Measurements from ENCODE around the gene GALE. TPM values are rescaled to one million over a fixed set of nuclear protein-coding genes. Genes with fewer than 3 reads are reported as not detected.

Gene GALE
- total and polyA plus RNA-seq, 10 donors, result 19.0 to 47.1 (median 34.5) TPM

GRCh38 chr1:23816361-23816760 is 15.8 kb upstream of the GALE start:
- no peak overlapping the region for H3K27ac ChIP-seq
- intact Hi-C loops (cut with DNase I; ENCODE audit: low total_unique reads), result no loop called here
- 61 to 97% (median 94%) methylated on average over 3 of the region's 3 CpGs for WGBS, 5 donors
- H3K36me3 ChIP-seq, result peaks cover 0 to 90% (median 68%) of the 10 kb centered on the region in 6 donors
- H3K27me3 ChIP-seq (replicated peaks in 1 of 7), result no peaks in the 10 kb centered on the region
- H3K4me3 ChIP-seq, result no peak overlapping the region
- peaks cover 0 to 6% (median 2%) of the 10 kb centered on the region in 6 donors for H3K4me1 ChIP-seq
- TF ChIP-seq CTCF (IDR thresholded peaks at IDR 0.05 in 8 of 11, conservative IDR thresholded peaks at IDR 0.05 in 3 of 11), result no peak
- no peak for TF ChIP-seq POLR2A (IDR thresholded peaks at IDR 0.05)
- no peak for TF ChIP-seq POLR2AphosphoS5 (IDR thresholded peaks at IDR 0.05)
- no peaks in the 10 kb centered on the region for H3K9me3 ChIP-seq
- no peak for DNase-seq

DNA sequence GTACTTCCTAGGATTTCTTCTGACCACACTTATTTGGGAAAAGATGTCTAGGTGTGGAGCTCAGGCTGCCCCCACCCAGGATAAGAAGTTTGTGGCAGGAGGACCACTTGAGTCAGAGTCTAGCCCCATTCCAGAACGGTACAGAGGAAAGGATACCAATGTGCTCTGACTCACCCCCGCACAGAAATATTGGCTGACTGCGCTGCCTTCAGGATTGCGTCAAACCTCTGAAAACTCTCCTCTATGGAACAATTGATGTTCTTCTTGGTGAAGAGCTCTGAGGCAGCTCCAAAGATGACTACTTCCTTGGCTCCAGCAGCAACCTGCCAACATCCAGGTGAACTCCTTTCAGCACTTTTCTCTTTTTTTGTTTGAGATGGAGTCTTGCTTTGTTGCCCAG is 13.5 kb upstream of the GALE start:
- peaks cover 0 to 27% (median 23%) of the 10 kb centered on the region in 6 donors for H3K4me1 ChIP-seq
- TF ChIP-seq POLR2AphosphoS5 (IDR thresholded peaks at IDR 0.05) (no peak), POLR2A (IDR thresholded peaks at IDR 0.05) (no peak), CTCF (IDR thresholded peaks at IDR 0.05 in 8 of 11, conservative IDR thresholded peaks at IDR 0.05 in 3 of 11) (no peak)
- peaks cover 0 to 84% (median 59%) of the 10 kb centered on the region in 6 donors for H3K36me3 ChIP-seq
- no peak for DNase-seq
- no peak overlapping the region for H3K27ac ChIP-seq
- WGBS, 5 donors, result 90 to 97% (median 94%) methylated on average over 4 of the region's 4 CpGs
- H3K4me3 ChIP-seq, result no peak overlapping the region
- no peaks in the 10 kb centered on the region for H3K9me3 ChIP-seq
- intact Hi-C loops (cut with DNase I; ENCODE audit: low total_unique reads), result loop anchor here (5.0 kb wide), 1 partner anchor 103 kb away; no protein-coding TSS in a partner anchor
- H3K27me3 ChIP-seq (replicated peaks in 1 of 7), result no peaks in the 10 kb centered on the region

DNA sequence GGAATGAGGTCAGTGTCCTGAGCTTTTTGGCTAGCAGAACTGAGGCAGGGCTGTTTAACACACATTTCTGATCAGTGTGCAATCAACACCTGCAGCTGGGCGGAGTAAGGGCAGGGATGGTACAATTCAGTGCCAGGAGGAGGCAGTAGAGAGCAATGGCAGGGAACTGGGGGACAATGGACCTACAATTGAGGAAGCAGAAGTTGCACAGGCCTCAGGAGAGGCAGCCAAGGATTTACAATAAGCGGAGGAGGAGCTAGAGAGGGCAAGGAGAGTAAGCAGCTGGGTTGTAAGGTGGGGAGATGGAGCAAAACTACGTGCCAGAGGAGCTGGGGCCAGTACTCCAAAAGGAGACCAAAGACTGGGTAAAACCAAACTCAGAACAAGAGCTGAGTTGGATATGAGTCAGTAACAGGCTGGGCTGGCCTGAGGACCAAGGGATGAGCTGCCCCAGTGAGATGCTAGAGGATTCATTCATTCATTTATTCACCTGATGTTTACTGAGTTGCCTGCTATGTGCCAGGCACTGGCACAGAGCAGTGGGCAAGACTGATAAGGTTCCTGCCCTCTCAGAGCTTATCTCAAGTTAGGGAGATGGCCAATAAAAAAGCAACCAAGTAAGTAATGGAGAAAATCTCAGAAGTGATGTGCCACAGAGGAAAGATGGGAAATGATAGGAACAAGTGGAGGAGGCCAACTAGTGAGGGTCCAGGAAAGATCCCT is 10.4 kb upstream of the GALE start:
- Histone ChIP-seq H3K27ac (peak overlapping the region in 5 of 8 donors; percentile 47 to 77 (median 66)), H3K27me3 (replicated peaks in 1 of 7) (no peaks in the 10 kb centered on the region), H3K9me3 (no peaks in the 10 kb centered on the region), H3K4me3 (no peak overlapping the region), H3K4me1 (peaks cover 0 to 42% (median 26%) of the 10 kb centered on the region in 6 donors), H3K36me3 (peaks cover 0 to 81% (median 43%) of the 10 kb centered on the region in 6 donors)
- WGBS, 5 donors, result 37 to 64% (median 49%) methylated on average over 3 of the region's 3 CpGs
- DNase-seq, result peak; percentile 84
- no peak for TF ChIP-seq POLR2A (IDR thresholded peaks at IDR 0.05)
- peak in 1 of 3 donors; percentile 59 for TF ChIP-seq POLR2AphosphoS5 (IDR thresholded peaks at IDR 0.05)
- TF ChIP-seq CTCF (IDR thresholded peaks at IDR 0.05 in 8 of 11, conservative IDR thresholded peaks at IDR 0.05 in 3 of 11), result peak; percentile 54 to 87 (median 83)
- intact Hi-C loops (cut with DNase I; ENCODE audit: low total_unique reads), result loop anchor here (5.0 kb wide), 1 partner anchor 106 kb away; no protein-coding TSS in a partner anchor

DNA sequence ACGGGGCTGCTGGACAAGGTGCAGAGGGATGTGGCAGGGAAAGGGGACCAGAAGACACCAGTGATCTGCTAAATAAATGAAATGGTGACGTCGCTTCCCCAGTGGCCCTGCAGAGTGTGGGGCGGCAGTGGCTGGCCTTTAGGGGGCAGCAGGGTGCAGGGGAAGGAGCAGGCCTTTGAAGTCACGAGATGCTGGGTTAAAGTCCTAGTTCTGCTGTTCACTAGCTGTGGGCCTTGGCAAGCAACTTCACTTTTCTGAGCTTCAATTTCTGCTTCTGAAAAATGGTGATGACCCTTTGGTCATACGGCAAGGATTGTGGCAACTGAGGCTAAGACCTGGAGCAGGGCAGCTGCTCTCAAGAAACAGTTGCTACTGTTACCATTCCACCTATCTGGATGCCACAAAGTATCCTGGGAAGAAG is 9.2 kb upstream of the GALE start:
- DNase-seq, result peak; percentile 93
- no peak overlapping the region for H3K4me3 ChIP-seq
- TF ChIP-seq POLR2A (IDR thresholded peaks at IDR 0.05) (no peak), POLR2AphosphoS5 (IDR thresholded peaks at IDR 0.05) (peak; percentile 46 to 72 (median 63)), CTCF (IDR thresholded peaks at IDR 0.05 in 8 of 11, conservative IDR thresholded peaks at IDR 0.05 in 3 of 11) (peak; percentile 81 to 96 (median 88))
- peaks cover 0 to 42% (median 26%) of the 10 kb centered on the region in 6 donors for H3K4me1 ChIP-seq
- peak overlapping the region; percentile 0 to 77 (median 56) for H3K27ac ChIP-seq
- no peaks in the 10 kb centered on the region for H3K27me3 ChIP-seq (replicated peaks in 1 of 7)
- H3K36me3 ChIP-seq, result peaks cover 0 to 79% (median 32%) of the 10 kb centered on the region in 6 donors
- WGBS, 5 donors, result 10 to 19% (median 16%) methylated on average over 6 of the region's 6 CpGs
- intact Hi-C loops (cut with DNase I; ENCODE audit: low total_unique reads), result loop anchor here (5.0 kb wide), 1 partner anchor 108 kb away; no protein-coding TSS in a partner anchor
- no peaks in the 10 kb centered on the region for H3K9me3 ChIP-seq
